B cell (primary cell): ENCODE results near the gene CMC2. TPM values are rescaled to one million over a fixed set of nuclear protein-coding genes. Genes with fewer than 3 reads are reported as not detected.

ENCODE experiments used
- ATAC-seq: fragments of 200-7000 bp; cut with Tn5 transposase; one replicate; pipeline ENCODE4 v1.10.0; 2021; ENCODE audit warnings: low read depth, mild to moderate bottlenecking, moderate number of reproducible peaks, moderate library complexity
- CTCF ChIA-PET: fragments of 350-600 bp; sonication (Branson Sonifier 250); formaldehyde crosslinking; loops from one replicate; lab custom pipeline; 2021; ENCODE audit warnings: antibody characterized with exemption, inconsistent platforms; lab: Charles Lee
- POLR2A ChIA-PET: fragments of 350-600 bp; sonication (Branson Sonifier 250); formaldehyde crosslinking; loops from one replicate; lab custom pipeline; 2021; ENCODE audit warnings: antibody characterized with exemption; lab: Charles Lee
- DNase-seq: peaks from one replicate; pipeline ENCODE4 v3.0.0; 2013
- H2AFZ ChIP-seq: 2 replicates; pipeline ENCODE4 v1.6.1; 2012; ENCODE audit warnings: mild to moderate bottlenecking, low read depth, low read length; ENCODE audit not compliant: insufficient read depth, poor library complexity, severe bottlenecking
- H3K27ac ChIP-seq, 2 donors: 1 replicate in 1 of 2; 2 replicates in 1 of 2; pipeline ENCODE4 v1.5.1; 2012 to 2013; ENCODE audit warnings: low read length in 2 of 2, mild to moderate bottlenecking in 2 of 2, moderate library complexity in 1 of 2
- H3K27me3 ChIP-seq, 4 experiments: fragments of 200-600 bp in 1 of 4; sonication (generic) in 1 of 4; replicated peaks in 1 of 4; 1 replicate in 2 of 4; 2 replicates in 2 of 4; pipeline versions ENCODE4 v1.6.1 to v1.7.0; 2013 to 2016; ENCODE audit warnings: low read length in 3 of 4, mild to moderate bottlenecking in 2 of 4, mixed read lengths in 1 of 4, moderate library complexity in 1 of 4; ENCODE audit not compliant: insufficient read depth in 4 of 4, control insufficient read depth in 3 of 4; ENCODE audit errors: control extremely low read depth in 1 of 4
- H3K36me3 ChIP-seq, 2 experiments: replicated peaks in 1 of 2; 1 replicate in 1 of 2; 2 replicates in 1 of 2; pipeline versions ENCODE4 v1.6.1 to v1.7.1; 2013; ENCODE audit warnings: low read length in 1 of 2; ENCODE audit not compliant: insufficient read depth in 2 of 2, control insufficient read depth in 1 of 2; ENCODE audit errors: control extremely low read depth in 1 of 2, extremely low read depth in 1 of 2
- H3K4me1 ChIP-seq, 2 donors: fragments of 200-600 bp in 1 of 2; sonication (generic) in 1 of 2; 1 replicate in 1 of 2; 2 replicates in 1 of 2; pipeline versions ENCODE4 v1.5.1 to v1.6.1; 2013 to 2017; ENCODE audit warnings: low read length in 2 of 2; ENCODE audit not compliant: control insufficient read depth in 2 of 2, insufficient read depth in 2 of 2
- H3K4me2 ChIP-seq: replicated peaks from 2 replicates; pipeline ENCODE3; 2012; ENCODE audit warnings: mild to moderate bottlenecking, low read depth, low read length; ENCODE audit not compliant: poor library complexity, severe bottlenecking
- H3K4me3 ChIP-seq, 5 experiments: fragments of 200-600 bp in 1 of 5; sonication (generic) in 1 of 5; 1 replicate in 3 of 5; 2 replicates in 2 of 5; pipeline versions ENCODE4 v1.5.1 to v1.7.0; 2011 to 2016; ENCODE audit warnings: low read length in 4 of 5, mild to moderate bottlenecking in 4 of 5, low read depth in 2 of 5, control low read depth in 1 of 5, moderate library complexity in 1 of 5; ENCODE audit not compliant: insufficient read depth in 1 of 5; ENCODE audit errors: control extremely low read depth in 1 of 5, extremely low read depth in 1 of 5
- H3K79me2 ChIP-seq: fragments of 200-600 bp; sonication (generic); one replicate; pipeline ENCODE4 v1.6.0; 2016; ENCODE audit warnings: low read length; ENCODE audit not compliant: control insufficient read depth, insufficient read depth
- H3K9ac ChIP-seq: fragments of 200-600 bp; sonication (generic); 2 replicates; pipeline ENCODE4 v1.6.1; 2017; ENCODE audit warnings: mild to moderate bottlenecking, low read length, moderate library complexity
- H3K9me3 ChIP-seq, 3 donors: one replicate each; pipeline versions ENCODE4 v1.6.1 to v1.7.1; 2013; ENCODE audit warnings: low read length in 2 of 3; ENCODE audit not compliant: control insufficient read depth in 2 of 3, insufficient read depth in 1 of 3; ENCODE audit errors: control extremely low read depth in 1 of 3
- H4K20me1 ChIP-seq: 2 replicates; pipeline ENCODE4 v1.6.0; 2012; ENCODE audit warnings: mild to moderate bottlenecking, low read length; ENCODE audit not compliant: insufficient read depth, control insufficient read depth, poor library complexity, severe bottlenecking
- H3K27ac Mint-ChIP-seq: one replicate; pipeline ENCODE4 v1.8.0; 2021; ENCODE audit warnings: mixed read lengths
- H3K27me3 Mint-ChIP-seq: one replicate; pipeline ENCODE4 v1.8.0; 2021; ENCODE audit warnings: mixed read lengths
- H3K4me1 Mint-ChIP-seq: one replicate; pipeline ENCODE4 v1.8.0; 2021; ENCODE audit warnings: mixed read lengths
- H3K4me3 Mint-ChIP-seq: one replicate; pipeline ENCODE4 v1.8.0; 2021; ENCODE audit warnings: mixed read lengths
- H3K9me3 Mint-ChIP-seq: one replicate; pipeline ENCODE4 v1.8.0; 2022; ENCODE audit warnings: mixed read lengths; ENCODE audit not compliant: insufficient read depth
- CTCF ChIP-seq: fragments of 200-600 bp; IDR thresholded peaks from one replicate; pipeline ENCODE4 v1.8.0; 2022; ENCODE audit warnings: antibody characterized with exemption, mild to moderate bottlenecking
- EZH2 ChIP-seq: IDR thresholded peaks from 2 replicates; pipeline ENCODE4 v1.6.1; 2012; ENCODE audit warnings: borderline replicate concordance, low read depth, mild to moderate bottlenecking, moderate library complexity, low read length; ENCODE audit not compliant: insufficient read depth, poor library complexity, severe bottlenecking
- WGBS: methylation state at CpG from one replicate; pipeline ENCODE4 v1.1.5; 2013; ENCODE audit warnings: missing lambda C conversion rate; ENCODE audit not compliant: insufficient coverage; 5-methylcytosine and 5-hydroxymethylcytosine counted together
- intact Hi-C: fragments of 100-400 bp; cut with micrococcal nuclease; formaldehyde crosslinking; loops from one replicate; pipeline ENCODE4 v1.10.0; 2022
- polyA plus RNA-seq: library from polyadenylated mRNA; depleted of rRNA; stranded (reverse); fragments of >200 nt; gene quantifications from 2 replicates; pipeline ENCODE4 v1.2.3, GENCODE V29; 2012
- total RNA-seq, 2 donors: library from RNA; stranded (reverse); fragments of 120-200 nt in 1 of 2; gene quantifications; 1 replicate in 1 of 2; 2 replicates in 1 of 2; pipeline versions ENCODE4 v1.2.3 to v1.2.4, GENCODE V29; 2013 to 2022

The CMC2 gene
- total and polyA plus RNA-seq, 2 donors (not counting 1 experiment from before 2014, with no cell fraction given), result 21.4 to 40.8 TPM

- Mint-ChIP-seq H3K9me3 (no peaks in the 10 kb centered on the region), H3K27me3 (no peaks in the 10 kb centered on the region), H3K4me3 (no peak overlapping the region), H3K27ac (no peak overlapping the region), H3K4me1 (peaks cover 69% of the 10 kb centered on the region)
- Histone ChIP-seq H3K4me1 (peaks cover 26 to 39% of the 10 kb centered on the region in 2 donors), H3K79me2 (peaks cover 95% of the 10 kb centered on the region), H3K4me2 (no peak overlapping the region), H3K27ac (no peak overlapping the region), H3K4me3 (no peak overlapping the region), H3K9me3 (no peaks in the 10 kb centered on the region), H3K27me3 (no peaks in the 10 kb centered on the region), H3K9ac (no peak overlapping the region), H2AFZ (no peak overlapping the region), H3K36me3 (no peaks in the 10 kb centered on the region), H4K20me1 (peaks cover 20% of the 10 kb centered on the region)
- intact Hi-C loops, result no loop called here
- ChIA-PET CTCF (interaction anchor here (9.4 kb wide), 1 partner anchor 33 kb away, joined by 99 read pairs; the partner anchor contains the start of gene ATMIN), POLR2A (no interaction called here)
- DNase-seq (no peak), ATAC-seq (no peak)
- 90% methylated on average over 2 of the region's 5 CpGs for WGBS
- TF ChIP-seq CTCF, result no peak
- TF ChIP-seq EZH2, result no peak
These were observed 5.4 kb downstream of the CMC2 start for GRCh38 chr16:81001330-81001729.

- no peak for ATAC-seq
- no peak overlapping the region for H3K4me2 ChIP-seq
These were observed 5.8 kb downstream of the CMC2 start for GRCh38 chr16:81000873-81001272.

More at GRCh38 chr16:81000873-81001272, 5.8 kb downstream of the CMC2 start:
- H3K27me3 Mint-ChIP-seq, result no peaks in the 10 kb centered on the region
- H3K4me3 Mint-ChIP-seq, result no peak overlapping the region
- peaks cover 65% of the 10 kb centered on the region for H3K4me1 Mint-ChIP-seq
- DNase-seq, result no peak
- H3K27ac Mint-ChIP-seq, result no peak overlapping the region
- Histone ChIP-seq H3K9ac (no peak overlapping the region), H2AFZ (no peak overlapping the region), H3K4me3 (no peak overlapping the region), H4K20me1 (peaks cover 16% of the 10 kb centered on the region), H3K36me3 (no peaks in the 10 kb centered on the region), H3K9me3 (no peaks in the 10 kb centered on the region), H3K27me3 (no peaks in the 10 kb centered on the region), H3K79me2 (peaks cover 96% of the 10 kb centered on the region), H3K27ac (no peak overlapping the region), H3K4me1 (peaks cover 23 to 35% of the 10 kb centered on the region in 2 donors)
- ChIA-PET CTCF (interaction anchor here (0.7 to 9.4 kb wide), 2 partner anchors 9 to 33 kb away, joined by 3 to 99 read pairs; partner anchors contain the start of gene ATMIN), POLR2A (no interaction called here)
- WGBS, result no CpG with 5 or more reads among the region's 3 CpGs
- intact Hi-C loops, result no loop called here
- no peaks in the 10 kb centered on the region for H3K9me3 Mint-ChIP-seq
- TF ChIP-seq EZH2 (no peak), CTCF (no peak)
